H9 (cell line): Measurements from ENCODE around the gene ANTXR2. TPM values are rescaled to one million over a fixed set of nuclear protein-coding genes. Genes with fewer than 3 reads are reported as not detected.

Experiments used
- DNase-seq: peaks from one replicate; pipeline ENCODE4 v3.0.0-alpha.2; 2017
- H2AFZ ChIP-seq: one replicate; pipeline ENCODE4 v1.6.1; 2013; ENCODE audit warnings: mild to moderate bottlenecking, low read length, control low read depth, moderate library complexity
- H2AK5ac ChIP-seq: 2 replicates; pipeline ENCODE4 v1.6.1; 2013; ENCODE audit warnings: low read length, control low read depth, mixed read lengths; ENCODE audit not compliant: insufficient read length
- H2BK120ac ChIP-seq: one replicate; pipeline ENCODE4 v1.6.1; 2013; ENCODE audit warnings: low read depth, mild to moderate bottlenecking, low read length, control low read depth, inconsistent platforms; ENCODE audit not compliant: poor library complexity, severe bottlenecking
- H2BK12ac ChIP-seq: 2 replicates; pipeline ENCODE4 v1.6.1; 2013; ENCODE audit warnings: low read length, control low read depth, mixed read lengths, low read depth; ENCODE audit not compliant: insufficient read length
- H2BK15ac ChIP-seq: 2 replicates; pipeline ENCODE4 v1.6.1; 2013; ENCODE audit warnings: low read depth, low read length, control low read depth
- H2BK20ac ChIP-seq: one replicate; pipeline ENCODE4 v1.6.1; 2013; ENCODE audit warnings: low read depth, mild to moderate bottlenecking, low read length, control low read depth, inconsistent platforms; ENCODE audit not compliant: poor library complexity, severe bottlenecking
- H2BK5ac ChIP-seq: 2 replicates; pipeline ENCODE4 v1.6.1; 2013; ENCODE audit warnings: low read length, control low read depth, mixed read lengths; ENCODE audit not compliant: insufficient read length
- H3K14ac ChIP-seq: 2 replicates; pipeline ENCODE4 v1.6.1; 2013; ENCODE audit warnings: low read length, control low read depth; ENCODE audit not compliant: insufficient read depth
- H3K18ac ChIP-seq: 2 replicates; pipeline ENCODE4 v1.6.1; 2013; ENCODE audit warnings: low read depth, mild to moderate bottlenecking, mixed read lengths, low read length, control low read depth; ENCODE audit not compliant: insufficient read length
- H3K23ac ChIP-seq: 2 replicates; pipeline ENCODE4 v1.6.1; 2013; ENCODE audit warnings: low read length, control low read depth, mixed read lengths, low read depth; ENCODE audit not compliant: insufficient read length
- H3K23me2 ChIP-seq: 2 replicates; pipeline ENCODE4 v1.6.1; 2013; ENCODE audit warnings: low read depth, mild to moderate bottlenecking, mixed read lengths, low read length, control low read depth; ENCODE audit not compliant: insufficient read length, poor library complexity, severe bottlenecking
- H3K27ac ChIP-seq: 2 replicates; pipeline ENCODE4 v1.5.1; 2013; ENCODE audit warnings: low read length, control low read depth, mixed read lengths, low read depth; ENCODE audit not compliant: insufficient read length
- H3K27me3 ChIP-seq: 2 replicates; pipeline ENCODE4 v1.6.1; 2013; ENCODE audit warnings: low read length, control low read depth, inconsistent platforms; ENCODE audit not compliant: insufficient read depth
- H3K4ac ChIP-seq: 2 replicates; pipeline ENCODE4 v1.6.1; 2013; ENCODE audit warnings: low read depth, mild to moderate bottlenecking, control low read depth, inconsistent platforms, low read length, moderate library complexity
- H3K4me1 ChIP-seq: 2 replicates; pipeline ENCODE4 v1.6.1; 2013; ENCODE audit warnings: low read length, control low read depth, inconsistent platforms; ENCODE audit not compliant: insufficient read depth
- H3K4me2 ChIP-seq: 2 replicates; pipeline ENCODE4 v1.6.1; 2013; ENCODE audit warnings: low read length, control low read depth, mixed read lengths; ENCODE audit not compliant: insufficient read length, insufficient read depth
- H3K56ac ChIP-seq: 2 replicates; pipeline ENCODE4 v1.6.1; 2013; ENCODE audit warnings: low read depth, mild to moderate bottlenecking, mixed read lengths, low read length, control low read depth; ENCODE audit not compliant: insufficient read length
- H3K79me1 ChIP-seq: 2 replicates; pipeline ENCODE4 v1.6.1; 2013; ENCODE audit warnings: low read depth, mild to moderate bottlenecking, moderate library complexity, low read length, control low read depth, inconsistent platforms; ENCODE audit not compliant: insufficient read depth, poor library complexity, severe bottlenecking
- H3K79me2 ChIP-seq: 2 replicates; pipeline ENCODE4 v1.6.1; 2013; ENCODE audit warnings: low read length, control low read depth, inconsistent platforms; ENCODE audit not compliant: insufficient read depth
- H3K9ac ChIP-seq: 2 replicates; pipeline ENCODE4 v1.6.1; 2013; ENCODE audit warnings: low read length, control low read depth, mixed read lengths; ENCODE audit not compliant: insufficient read length; ENCODE audit errors: extremely low read depth
- H3K9me3 ChIP-seq: one replicate; pipeline ENCODE4 v1.6.1; 2013; ENCODE audit warnings: low read depth, low read length, inconsistent platforms; ENCODE audit not compliant: control insufficient read depth
- H3T11ph ChIP-seq: one replicate; pipeline ENCODE4 v1.6.1; 2013; ENCODE audit warnings: mild to moderate bottlenecking, low read length, control low read depth, inconsistent platforms
- H4K20me1 ChIP-seq: one replicate; pipeline ENCODE4 v1.6.1; 2013; ENCODE audit not compliant: control insufficient read depth, insufficient read length, insufficient read depth
- H4K5ac ChIP-seq: 2 replicates; pipeline ENCODE4 v1.6.1; 2013; ENCODE audit warnings: low read depth, mild to moderate bottlenecking, mixed read lengths, low read length, control low read depth; ENCODE audit not compliant: insufficient read length
- H4K8ac ChIP-seq: replicated peaks from 2 replicates; pipeline ENCODE4 v1.6.1; 2013; ENCODE audit warnings: low read length, control low read depth, mixed read lengths, low read depth; ENCODE audit not compliant: insufficient read length
- H4K91ac ChIP-seq: 2 replicates; pipeline ENCODE4 v1.6.1; 2013; ENCODE audit warnings: low read depth, mild to moderate bottlenecking, moderate library complexity, mixed read lengths, low read length, control low read depth; ENCODE audit not compliant: insufficient read length
- H3K27ac Mint-ChIP-seq, 3 experiments: 2 replicates in 2 of 3; 3 replicates in 1 of 3; pipeline ENCODE4 v1.8.0; 2020 to 2021; ENCODE audit warnings: mixed read lengths in 3 of 3, mild to moderate bottlenecking in 1 of 3, moderate library complexity in 1 of 3
- H3K27me3 Mint-ChIP-seq: 2 replicates; pipeline ENCODE4 v1.8.0; 2021; ENCODE audit warnings: low read depth, mild to moderate bottlenecking, moderate library complexity, mixed read lengths
- H3K36me3 Mint-ChIP-seq, 3 experiments: 2 replicates in 2 of 3; 3 replicates in 1 of 3; pipeline ENCODE4 v1.8.0; 2020 to 2021; ENCODE audit warnings: low read depth in 3 of 3, mixed read lengths in 3 of 3; ENCODE audit not compliant: insufficient read depth in 1 of 3
- H3K4me1 Mint-ChIP-seq, 2 experiments: 2 replicates each; pipeline ENCODE4 v1.8.0; 2020; ENCODE audit warnings: mixed read lengths in 2 of 2
- H3K4me3 Mint-ChIP-seq, 2 experiments: 2 replicates in 1 of 2; 3 replicates in 1 of 2; pipeline ENCODE4 v1.8.0; 2020 to 2021; ENCODE audit warnings: mild to moderate bottlenecking in 2 of 2, mixed read lengths in 2 of 2, moderate library complexity in 1 of 2
- H3K9me3 Mint-ChIP-seq, 2 experiments: 2 replicates in 1 of 2; 3 replicates in 1 of 2; pipeline ENCODE4 v1.8.0; 2020; ENCODE audit warnings: mild to moderate bottlenecking in 2 of 2, mixed read lengths in 2 of 2, moderate library complexity in 1 of 2
- WGBS: extraction: QIAGEN DNeasy Blood & Tissue Kit; methylation state at CpG from one replicate; pipeline ENCODE4 v1.1.7; 2013; ENCODE audit warnings: missing lambda C conversion rate, low lambda C conversion rate, mixed read lengths; ENCODE audit not compliant: insufficient read length; ENCODE audit errors: extremely low coverage; 5-methylcytosine and 5-hydroxymethylcytosine counted together
- total RNA-seq: library from RNA; stranded (reverse); gene quantifications from 2 replicates; pipeline ENCODE4 v1.2.1, GENCODE V29; 2021
- TF ChIP-seq, protein P1 (sequence below): fragments of 200-600 bp; sonication (generic); conservative IDR thresholded peaks from 3 replicates; pipeline ENCODE4 v1.8.0; 2021; ENCODE audit warnings: antibody characterized with exemption, mild to moderate bottlenecking

ANTXR2 gene
- total RNA-seq, 1 experiment from 2014 or later: 4.7 TPM

- H2BK5ac ChIP-seq: no peak overlapping the region
- H4K91ac ChIP-seq: no peak overlapping the region
- no peaks in the 10 kb centered on the region for H3K27me3 ChIP-seq
- no peaks in the 10 kb centered on the region for H4K20me1 ChIP-seq
- H3K4me1 ChIP-seq: no peaks in the 10 kb centered on the region
- no peak overlapping the region for H2BK15ac ChIP-seq
- H3K23me2 ChIP-seq: no peaks in the 10 kb centered on the region
- H2BK12ac ChIP-seq: no peak overlapping the region
- no peak overlapping the region for H3K4ac ChIP-seq
- H3K27ac ChIP-seq: no peak overlapping the region
- H3K9me3 ChIP-seq: no peaks in the 10 kb centered on the region
- no peaks in the 10 kb centered on the region for H3K9me3 Mint-ChIP-seq
- H3K36me3 Mint-ChIP-seq: no peaks in the 10 kb centered on the region
- no peak overlapping the region for H3K56ac ChIP-seq
- no peak overlapping the region for H3K27ac Mint-ChIP-seq
- H3K18ac ChIP-seq: no peak overlapping the region
- no peak overlapping the region for H2BK120ac ChIP-seq
- no peak overlapping the region for H3T11ph ChIP-seq
- no CpG with 5 or more reads among the region's 1 CpG for whole genome bisulfite sequencing
- no peak overlapping the region for H3K4me2 ChIP-seq
- H2BK20ac ChIP-seq: no peak overlapping the region
- H3K79me1 ChIP-seq: no peaks in the 10 kb centered on the region
- H3K14ac ChIP-seq: no peak overlapping the region
- TF ChIP-seq, protein P1, sequence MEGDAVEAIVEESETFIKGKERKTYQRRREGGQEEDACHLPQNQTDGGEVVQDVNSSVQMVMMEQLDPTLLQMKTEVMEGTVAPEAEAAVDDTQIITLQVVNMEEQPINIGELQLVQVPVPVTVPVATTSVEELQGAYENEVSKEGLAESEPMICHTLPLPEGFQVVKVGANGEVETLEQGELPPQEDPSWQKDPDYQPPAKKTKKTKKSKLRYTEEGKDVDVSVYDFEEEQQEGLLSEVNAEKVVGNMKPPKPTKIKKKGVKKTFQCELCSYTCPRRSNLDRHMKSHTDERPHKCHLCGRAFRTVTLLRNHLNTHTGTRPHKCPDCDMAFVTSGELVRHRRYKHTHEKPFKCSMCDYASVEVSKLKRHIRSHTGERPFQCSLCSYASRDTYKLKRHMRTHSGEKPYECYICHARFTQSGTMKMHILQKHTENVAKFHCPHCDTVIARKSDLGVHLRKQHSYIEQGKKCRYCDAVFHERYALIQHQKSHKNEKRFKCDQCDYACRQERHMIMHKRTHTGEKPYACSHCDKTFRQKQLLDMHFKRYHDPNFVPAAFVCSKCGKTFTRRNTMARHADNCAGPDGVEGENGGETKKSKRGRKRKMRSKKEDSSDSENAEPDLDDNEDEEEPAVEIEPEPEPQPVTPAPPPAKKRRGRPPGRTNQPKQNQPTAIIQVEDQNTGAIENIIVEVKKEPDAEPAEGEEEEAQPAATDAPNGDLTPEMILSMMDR: no peak
- no peak overlapping the region for H2AFZ ChIP-seq
- no peak overlapping the region for H4K8ac ChIP-seq
- H3K9ac ChIP-seq: no peak overlapping the region
- DNase-seq: no peak
- no peaks in the 10 kb centered on the region for H3K4me1 Mint-ChIP-seq
- no peak overlapping the region for H4K5ac ChIP-seq
- H3K23ac ChIP-seq: no peak overlapping the region
- H2AK5ac ChIP-seq: no peak overlapping the region
- H3K4me3 Mint-ChIP-seq: no peak overlapping the region
- no peaks in the 10 kb centered on the region for H3K27me3 Mint-ChIP-seq
- no peaks in the 10 kb centered on the region for H3K79me2 ChIP-seq
These were observed 48.7 kb downstream of the ANTXR2 start for GRCh38 chr4:80024335-80024734.
